SU-DHL-6 (cell line): ENCODE data around the gene CHRNA10.

Source experiments
- EZH2phosphoT487 ChIP-seq: fragments of 200-600 bp; sonication (generic), shearing (Covaris generic); conservative IDR thresholded peaks from 2 replicates; pipeline ENCODE4 v1.6.1; 2018; ENCODE audit warnings: mild to moderate bottlenecking, antibody characterized with exemption, low read length, moderate library complexity, mixed read lengths
- TF ChIP-seq, protein P1 (sequence below): fragments of 200-600 bp; sonication (generic); IDR thresholded peaks from one replicate; pipeline ENCODE4 v1.5.1; 2017; ENCODE audit warnings: antibody characterized with exemption, mild to moderate bottlenecking, low read length, moderate library complexity; ENCODE audit not compliant: insufficient read depth, poor library complexity, severe bottlenecking

DNA sequence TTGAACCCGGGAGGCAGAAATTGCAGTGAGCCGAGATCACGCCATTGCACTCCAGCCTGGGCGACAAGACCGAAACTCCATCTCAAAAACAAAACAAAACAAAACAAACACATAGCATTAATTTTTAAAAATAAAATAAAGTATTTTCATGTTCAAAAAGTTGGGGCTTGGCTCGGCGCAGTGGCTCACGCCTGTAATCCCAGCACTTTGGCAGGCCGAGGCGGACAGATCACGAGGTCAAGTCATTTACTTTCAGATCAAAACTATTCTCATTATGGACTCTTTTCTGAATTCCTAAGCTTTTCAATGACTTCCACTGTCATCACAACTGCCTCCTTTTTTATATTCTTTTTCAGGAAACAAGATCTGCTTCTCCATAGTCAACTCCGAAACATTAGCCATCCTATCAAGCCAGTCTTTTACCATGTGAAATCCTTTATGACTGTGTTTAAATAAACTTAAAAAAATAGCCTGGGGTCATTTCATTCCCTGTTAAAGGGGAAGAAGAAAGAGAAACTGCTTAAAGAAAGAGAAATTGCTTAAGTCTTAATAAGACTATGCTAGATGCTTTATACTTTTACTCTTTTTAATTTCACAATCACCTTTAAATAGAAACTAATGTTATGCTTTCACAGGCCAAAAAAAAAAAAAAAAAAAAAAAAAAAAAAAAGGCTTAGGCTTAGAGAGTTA is 13.1 kb upstream of the CHRNA10 start:
- TF ChIP-seq, protein P1, sequence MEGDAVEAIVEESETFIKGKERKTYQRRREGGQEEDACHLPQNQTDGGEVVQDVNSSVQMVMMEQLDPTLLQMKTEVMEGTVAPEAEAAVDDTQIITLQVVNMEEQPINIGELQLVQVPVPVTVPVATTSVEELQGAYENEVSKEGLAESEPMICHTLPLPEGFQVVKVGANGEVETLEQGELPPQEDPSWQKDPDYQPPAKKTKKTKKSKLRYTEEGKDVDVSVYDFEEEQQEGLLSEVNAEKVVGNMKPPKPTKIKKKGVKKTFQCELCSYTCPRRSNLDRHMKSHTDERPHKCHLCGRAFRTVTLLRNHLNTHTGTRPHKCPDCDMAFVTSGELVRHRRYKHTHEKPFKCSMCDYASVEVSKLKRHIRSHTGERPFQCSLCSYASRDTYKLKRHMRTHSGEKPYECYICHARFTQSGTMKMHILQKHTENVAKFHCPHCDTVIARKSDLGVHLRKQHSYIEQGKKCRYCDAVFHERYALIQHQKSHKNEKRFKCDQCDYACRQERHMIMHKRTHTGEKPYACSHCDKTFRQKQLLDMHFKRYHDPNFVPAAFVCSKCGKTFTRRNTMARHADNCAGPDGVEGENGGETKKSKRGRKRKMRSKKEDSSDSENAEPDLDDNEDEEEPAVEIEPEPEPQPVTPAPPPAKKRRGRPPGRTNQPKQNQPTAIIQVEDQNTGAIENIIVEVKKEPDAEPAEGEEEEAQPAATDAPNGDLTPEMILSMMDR: no peak
- no peak for TF ChIP-seq EZH2phosphoT487
